Smooth muscle cell (in vitro differentiated cells): ENCODE data around the gene CNNM3. TPM values are rescaled to one million over a fixed set of nuclear protein-coding genes. Genes with fewer than 3 reads are reported as not detected.

Experiments
- DNase-seq: peaks from one replicate; lab custom pipeline; 2025; ENCODE audit not compliant: unreplicated experiment; lab: John Stamatoyannopoulos, UW
- H2AFZ ChIP-seq: fragments of 200-600 bp; sonication (generic); 2 replicates; pipeline ENCODE4 v1.6.0; 2016; ENCODE audit warnings: antibody characterized with exemption, low read depth, mild to moderate bottlenecking
- H3F3A ChIP-seq: fragments of 200-600 bp; sonication (generic); 2 replicates; pipeline ENCODE4 v1.6.0; 2017; ENCODE audit warnings: antibody characterized with exemption, low read depth
- H3K27ac ChIP-seq: fragments of 200-600 bp; sonication (generic); 2 replicates; pipeline ENCODE4 v1.5.1; 2016; ENCODE audit warnings: low read depth, mild to moderate bottlenecking
- H3K27me3 ChIP-seq: fragments of 200-600 bp; sonication (generic); 2 replicates; pipeline ENCODE4 v1.6.1; 2016; ENCODE audit warnings: low read depth, mild to moderate bottlenecking
- H3K36me3 ChIP-seq: fragments of 200-600 bp; sonication (generic); 2 replicates; pipeline ENCODE4 v1.5.1; 2016; ENCODE audit warnings: low read depth
- H3K4me1 ChIP-seq: fragments of 200-600 bp; sonication (generic); 2 replicates; pipeline ENCODE4 v1.5.1; 2016; ENCODE audit warnings: low read depth
- H3K4me2 ChIP-seq: fragments of 200-600 bp; sonication (generic); 2 replicates; pipeline ENCODE4 v1.6.0; 2016; ENCODE audit warnings: mild to moderate bottlenecking
- H3K4me3 ChIP-seq: fragments of 200-600 bp; sonication (generic); 2 replicates; pipeline ENCODE4 v1.5.1; 2016; ENCODE audit warnings: mild to moderate bottlenecking
- H3K79me2 ChIP-seq: fragments of 200-600 bp; sonication (generic); 2 replicates; pipeline ENCODE4 v1.6.0; 2016; ENCODE audit warnings: low read depth, mild to moderate bottlenecking
- H3K9ac ChIP-seq: fragments of 200-600 bp; sonication (generic); 2 replicates; pipeline ENCODE4 v1.6.0; 2016; ENCODE audit warnings: low read depth
- H3K9me3 ChIP-seq: fragments of 200-600 bp; sonication (generic); replicated peaks from 2 replicates; pipeline ENCODE4 v1.5.1; 2016; ENCODE audit warnings: low read depth
- H4K20me1 ChIP-seq: fragments of 200-600 bp; sonication (generic); 2 replicates; pipeline ENCODE4 v1.6.0; 2016; ENCODE audit warnings: low read depth
- WGBS: methylation state at CpG from one replicate; pipeline ENCODE4 v1.1.7; 2016; ENCODE audit warnings: low lambda C conversion rate; 5-methylcytosine and 5-hydroxymethylcytosine counted together
- polyA plus RNA-seq: library from polyadenylated mRNA; unstranded; fragments of >200 nt; fragmentation: Nextera tagmentation; extraction: Ambion mirVana; gene quantifications from 2 replicates; pipeline ENCODE4 v1.2.1, GENCODE V29; 2016
- total RNA-seq: library from RNA; depleted of rRNA; stranded (reverse); fragments of >200 nt; gene quantifications from 2 replicates; pipeline ENCODE4 v1.2.3, GENCODE V29; 2014
- TF ChIP-seq, protein P1 (sequence below): fragments of 200-600 bp; sonication (generic); IDR thresholded peaks from 2 replicates; pipeline ENCODE4 v1.5.1; 2017; ENCODE audit warnings: borderline replicate concordance, mild to moderate bottlenecking, antibody characterized with exemption; ENCODE audit not compliant: insufficient read depth, poor library complexity, severe bottlenecking

The CNNM3 gene
- total and polyA plus RNA-seq, 2 experiments from 2014 or later, result 3.2 to 4.8 TPM

DNA sequence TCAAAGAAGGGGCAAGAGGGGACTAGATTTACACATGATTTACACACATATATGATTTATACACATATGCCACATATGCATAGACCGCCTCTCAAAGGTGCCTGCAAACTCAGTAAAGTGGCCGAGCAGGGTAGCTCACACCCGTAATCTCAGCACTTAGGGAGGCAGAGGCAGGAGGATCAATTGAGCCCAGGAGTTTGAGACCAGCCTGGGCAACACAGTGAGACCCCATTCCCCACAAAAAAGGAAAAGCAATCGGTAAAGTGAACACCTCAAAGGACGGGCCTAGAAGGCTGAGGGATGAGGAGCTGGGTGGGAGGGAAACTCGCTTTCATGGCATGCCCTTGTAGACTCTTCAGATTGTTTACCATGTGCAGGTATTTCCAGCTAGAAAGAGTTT lies 36.6 kb downstream of the CNNM3 start:
- no peak overlapping the region for H3K4me3 ChIP-seq
- H3F3A ChIP-seq, result no peaks in the 10 kb centered on the region
- no peaks in the 10 kb centered on the region for H3K9me3 ChIP-seq
- H3K36me3 ChIP-seq, result no peaks in the 10 kb centered on the region
- 94% methylated on average over 6 of the region's 6 CpGs for WGBS
- TF ChIP-seq, protein P1, sequence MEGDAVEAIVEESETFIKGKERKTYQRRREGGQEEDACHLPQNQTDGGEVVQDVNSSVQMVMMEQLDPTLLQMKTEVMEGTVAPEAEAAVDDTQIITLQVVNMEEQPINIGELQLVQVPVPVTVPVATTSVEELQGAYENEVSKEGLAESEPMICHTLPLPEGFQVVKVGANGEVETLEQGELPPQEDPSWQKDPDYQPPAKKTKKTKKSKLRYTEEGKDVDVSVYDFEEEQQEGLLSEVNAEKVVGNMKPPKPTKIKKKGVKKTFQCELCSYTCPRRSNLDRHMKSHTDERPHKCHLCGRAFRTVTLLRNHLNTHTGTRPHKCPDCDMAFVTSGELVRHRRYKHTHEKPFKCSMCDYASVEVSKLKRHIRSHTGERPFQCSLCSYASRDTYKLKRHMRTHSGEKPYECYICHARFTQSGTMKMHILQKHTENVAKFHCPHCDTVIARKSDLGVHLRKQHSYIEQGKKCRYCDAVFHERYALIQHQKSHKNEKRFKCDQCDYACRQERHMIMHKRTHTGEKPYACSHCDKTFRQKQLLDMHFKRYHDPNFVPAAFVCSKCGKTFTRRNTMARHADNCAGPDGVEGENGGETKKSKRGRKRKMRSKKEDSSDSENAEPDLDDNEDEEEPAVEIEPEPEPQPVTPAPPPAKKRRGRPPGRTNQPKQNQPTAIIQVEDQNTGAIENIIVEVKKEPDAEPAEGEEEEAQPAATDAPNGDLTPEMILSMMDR, result no peak
- H3K27ac ChIP-seq, result no peak overlapping the region
- H2AFZ ChIP-seq, result no peak overlapping the region
- no peak overlapping the region for H3K9ac ChIP-seq
- H4K20me1 ChIP-seq, result no peaks in the 10 kb centered on the region
- H3K79me2 ChIP-seq, result peaks cover 26% of the 10 kb centered on the region
- H3K4me2 ChIP-seq, result no peak overlapping the region
- H3K27me3 ChIP-seq, result no peaks in the 10 kb centered on the region
- peaks cover 9% of the 10 kb centered on the region for H3K4me1 ChIP-seq
- DNase-seq, result no peak

DNA sequence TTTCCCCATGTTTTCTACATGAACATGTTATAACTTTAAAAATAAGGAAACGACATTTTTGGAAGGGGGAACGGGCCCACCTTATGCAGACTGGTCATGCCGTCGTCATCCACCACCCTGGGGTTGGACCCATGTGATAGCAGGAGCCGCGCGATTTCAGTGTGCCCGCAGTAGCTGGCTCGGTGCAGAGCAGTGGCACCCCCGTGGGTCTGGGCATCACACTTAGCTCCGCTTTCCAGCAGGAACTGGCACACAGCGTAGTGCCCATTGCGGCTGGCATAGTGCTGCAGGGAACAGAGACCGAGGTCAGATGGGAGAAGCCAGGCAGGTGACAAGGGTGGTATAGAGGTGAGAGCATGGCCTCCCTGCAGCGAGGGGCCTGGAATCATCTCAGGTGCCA lies 37.3 kb downstream of the CNNM3 start:
- H3K36me3 ChIP-seq, result no peaks in the 10 kb centered on the region

GRCh38 chr2:96856776-96857666 lies 41.0 kb downstream of the CNNM3 start:
- Histone ChIP-seq H3K9me3 (no peaks in the 10 kb centered on the region), H3K4me3 (peak overlapping the region; percentile 82), H3K27ac (peak overlapping the region; percentile 10), H3K9ac (peak overlapping the region; percentile 48), H3K36me3 (no peaks in the 10 kb centered on the region), H2AFZ (peak overlapping the region; percentile 84), H3F3A (peaks cover 15% of the 10 kb centered on the region), H3K27me3 (no peaks in the 10 kb centered on the region), H3K79me2 (peaks cover 26% of the 10 kb centered on the region), H4K20me1 (peaks cover 31% of the 10 kb centered on the region), H3K4me1 (peaks cover 16% of the 10 kb centered on the region), H3K4me2 (peak overlapping the region; percentile 100)
- DNase-seq, result no peak
- TF ChIP-seq, protein P1, result no peak
- WGBS, result 28% methylated on average over 26 of the region's 27 CpGs

More for the DNA sequence above, 37.3 kb downstream of the CNNM3 start:
- no peaks in the 10 kb centered on the region for H3K9me3 ChIP-seq
- H2AFZ ChIP-seq, result no peak overlapping the region
- no peaks in the 10 kb centered on the region for H4K20me1 ChIP-seq
- H3K4me2 ChIP-seq, result no peak overlapping the region
- no peak overlapping the region for H3K9ac ChIP-seq
- WGBS, result 95% methylated on average over 15 of the region's 15 CpGs
- DNase-seq, result no peak
- no peaks in the 10 kb centered on the region for H3K27me3 ChIP-seq
- peaks cover 26% of the 10 kb centered on the region for H3K79me2 ChIP-seq
- no peak overlapping the region for H3K27ac ChIP-seq
- peaks cover 9% of the 10 kb centered on the region for H3K4me1 ChIP-seq
- TF ChIP-seq, protein P1, result no peak
- no peak overlapping the region for H3K4me3 ChIP-seq
- H3F3A ChIP-seq, result no peaks in the 10 kb centered on the region
